Ishikawa (cell line): ENCODE measurements around the gene PIEZO1.

Source experiments
- CEBPB ChIP-seq: IDR thresholded peaks from 2 replicates; pipeline ENCODE4 v1.6.1; 2012
- CREB1 ChIP-seq: IDR thresholded peaks from 2 replicates; pipeline ENCODE4 v1.6.1; 2012; ENCODE audit warnings: low read depth
- EGR1 ChIP-seq: IDR thresholded peaks from 2 replicates; pipeline ENCODE4 v1.6.1; 2012
- EP300 ChIP-seq: IDR thresholded peaks from 2 replicates; pipeline ENCODE4 v1.6.1; 2012; ENCODE audit warnings: borderline replicate concordance
- NFIC ChIP-seq: IDR thresholded peaks from 2 replicates; pipeline ENCODE4 v1.6.1; 2012
- RAD21 ChIP-seq: IDR thresholded peaks from 2 replicates; pipeline ENCODE4 v1.6.1; 2012; ENCODE audit warnings: low read depth
- TCF12 ChIP-seq: IDR thresholded peaks from 2 replicates; pipeline ENCODE4 v1.6.1; 2012; ENCODE audit warnings: low read depth
- TEAD4 ChIP-seq: IDR thresholded peaks from 2 replicates; pipeline ENCODE4 v1.6.1; 2012
- YY1 ChIP-seq: IDR thresholded peaks from 2 replicates; pipeline ENCODE4 v1.6.1; 2012; ENCODE audit warnings: low read depth
- ZBTB7A ChIP-seq: IDR thresholded peaks from 2 replicates; pipeline ENCODE4 v1.6.1; 2012; ENCODE audit warnings: low read depth
- TF ChIP-seq, protein P1 (sequence below): IDR thresholded peaks from 2 replicates; pipeline ENCODE4 v1.6.1; 2012; ENCODE audit warnings: low read depth, mild to moderate bottlenecking
- TF ChIP-seq, protein P2 (sequence below): IDR thresholded peaks from 2 replicates; pipeline ENCODE4 v1.6.1; 2012
- TF ChIP-seq, protein P3 (sequence below): IDR thresholded peaks from 2 replicates; pipeline ENCODE4 v1.6.1; 2012

Gene PIEZO1

DNA sequence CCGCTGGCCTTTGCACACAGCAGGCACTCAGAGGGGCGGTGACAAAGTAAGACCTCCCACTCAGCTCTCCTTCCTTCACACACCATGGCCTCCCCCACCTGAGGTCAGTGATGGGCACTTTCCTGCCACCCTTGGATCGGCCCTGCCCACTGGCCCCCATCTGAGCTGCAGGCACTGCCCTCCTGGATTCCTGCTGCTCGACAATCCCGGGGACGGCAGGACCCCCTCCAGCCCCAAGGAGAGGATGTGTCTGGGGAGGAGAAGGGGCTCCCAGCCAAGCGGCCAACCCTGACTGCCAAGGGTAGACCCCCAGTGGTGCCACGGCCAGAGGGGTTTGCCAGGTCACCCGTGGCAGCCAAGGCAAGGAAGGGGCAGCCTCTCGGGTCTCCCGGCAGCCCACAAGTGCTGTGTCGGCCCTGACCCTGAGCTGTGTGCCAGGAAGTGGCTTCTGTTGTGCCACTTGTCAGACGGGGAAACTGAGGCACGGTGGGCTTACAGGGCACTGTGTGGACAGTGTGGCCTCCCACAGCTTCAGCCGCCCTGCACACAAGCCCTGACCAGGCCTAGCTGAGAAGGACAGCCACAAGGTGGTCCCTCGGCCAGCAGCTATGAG is 22.7 kb downstream of the PIEZO1 start:
- TF ChIP-seq, protein P1, sequence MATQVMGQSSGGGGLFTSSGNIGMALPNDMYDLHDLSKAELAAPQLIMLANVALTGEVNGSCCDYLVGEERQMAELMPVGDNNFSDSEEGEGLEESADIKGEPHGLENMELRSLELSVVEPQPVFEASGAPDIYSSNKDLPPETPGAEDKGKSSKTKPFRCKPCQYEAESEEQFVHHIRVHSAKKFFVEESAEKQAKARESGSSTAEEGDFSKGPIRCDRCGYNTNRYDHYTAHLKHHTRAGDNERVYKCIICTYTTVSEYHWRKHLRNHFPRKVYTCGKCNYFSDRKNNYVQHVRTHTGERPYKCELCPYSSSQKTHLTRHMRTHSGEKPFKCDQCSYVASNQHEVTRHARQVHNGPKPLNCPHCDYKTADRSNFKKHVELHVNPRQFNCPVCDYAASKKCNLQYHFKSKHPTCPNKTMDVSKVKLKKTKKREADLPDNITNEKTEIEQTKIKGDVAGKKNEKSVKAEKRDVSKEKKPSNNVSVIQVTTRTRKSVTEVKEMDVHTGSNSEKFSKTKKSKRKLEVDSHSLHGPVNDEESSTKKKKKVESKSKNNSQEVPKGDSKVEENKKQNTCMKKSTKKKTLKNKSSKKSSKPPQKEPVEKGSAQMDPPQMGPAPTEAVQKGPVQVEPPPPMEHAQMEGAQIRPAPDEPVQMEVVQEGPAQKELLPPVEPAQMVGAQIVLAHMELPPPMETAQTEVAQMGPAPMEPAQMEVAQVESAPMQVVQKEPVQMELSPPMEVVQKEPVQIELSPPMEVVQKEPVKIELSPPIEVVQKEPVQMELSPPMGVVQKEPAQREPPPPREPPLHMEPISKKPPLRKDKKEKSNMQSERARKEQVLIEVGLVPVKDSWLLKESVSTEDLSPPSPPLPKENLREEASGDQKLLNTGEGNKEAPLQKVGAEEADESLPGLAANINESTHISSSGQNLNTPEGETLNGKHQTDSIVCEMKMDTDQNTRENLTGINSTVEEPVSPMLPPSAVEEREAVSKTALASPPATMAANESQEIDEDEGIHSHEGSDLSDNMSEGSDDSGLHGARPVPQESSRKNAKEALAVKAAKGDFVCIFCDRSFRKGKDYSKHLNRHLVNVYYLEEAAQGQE = no peak
- TF ChIP-seq ZBTB7A (peak; percentile 35; the same call in 1 of the 2 replicates), CREB1 (no peak)

DNA sequence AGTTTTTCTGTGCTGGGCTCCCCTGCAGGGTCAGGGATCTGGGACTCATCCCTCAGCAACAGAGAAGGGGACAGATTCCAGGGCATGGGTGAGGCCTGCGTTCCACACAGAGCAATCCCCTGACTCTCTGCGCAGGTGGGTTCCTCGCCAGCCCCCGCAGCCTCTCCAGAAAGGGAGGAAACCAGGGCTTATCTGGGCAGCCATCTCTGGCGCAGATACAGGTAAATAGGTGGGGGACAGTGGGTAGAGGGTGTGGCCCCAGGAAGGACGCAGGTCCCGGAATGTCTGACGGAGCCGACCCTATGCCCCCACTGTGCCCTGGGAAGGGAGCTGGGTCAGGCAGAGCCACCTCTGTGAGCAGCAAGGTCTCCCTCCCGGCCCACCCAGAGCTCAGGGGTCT is 23.2 kb downstream of the PIEZO1 start:
- TF ChIP-seq, protein P2, sequence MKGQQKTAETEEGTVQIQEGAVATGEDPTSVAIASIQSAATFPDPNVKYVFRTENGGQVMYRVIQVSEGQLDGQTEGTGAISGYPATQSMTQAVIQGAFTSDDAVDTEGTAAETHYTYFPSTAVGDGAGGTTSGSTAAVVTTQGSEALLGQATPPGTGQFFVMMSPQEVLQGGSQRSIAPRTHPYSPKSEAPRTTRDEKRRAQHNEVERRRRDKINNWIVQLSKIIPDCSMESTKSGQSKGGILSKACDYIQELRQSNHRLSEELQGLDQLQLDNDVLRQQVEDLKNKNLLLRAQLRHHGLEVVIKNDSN = no peak
- TF ChIP-seq, protein P3, sequence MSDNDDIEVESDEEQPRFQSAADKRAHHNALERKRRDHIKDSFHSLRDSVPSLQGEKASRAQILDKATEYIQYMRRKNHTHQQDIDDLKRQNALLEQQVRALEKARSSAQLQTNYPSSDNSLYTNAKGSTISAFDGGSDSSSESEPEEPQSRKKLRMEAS = no peak
- TF ChIP-seq, protein P1 = no peak
- TF ChIP-seq EP300 (no peak), TEAD4 (no peak), NFIC (no peak), EGR1 (no peak), YY1 (no peak)

DNA sequence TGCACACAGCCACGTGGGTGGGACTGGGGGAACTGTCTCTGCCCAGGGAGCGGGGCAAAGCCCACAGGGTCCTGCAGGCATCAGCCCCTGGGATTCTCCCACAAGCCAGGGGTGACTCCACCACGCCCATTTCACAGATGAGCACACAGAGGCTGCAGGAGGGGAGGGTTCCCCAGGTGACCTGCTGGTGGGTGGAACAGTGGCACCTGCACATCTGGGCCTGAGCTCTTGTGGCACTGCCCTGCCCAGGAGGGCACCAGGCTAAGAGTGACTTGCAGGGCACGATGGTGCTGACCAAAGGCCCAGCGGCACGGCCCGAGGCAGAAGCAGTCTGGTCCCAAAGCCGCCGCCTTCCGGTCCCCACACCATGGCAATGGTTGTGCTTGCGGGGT is 23.9 kb downstream of the PIEZO1 start:
- no peak for TF ChIP-seq NFIC
- TF ChIP-seq TCF12 = 0 out of 2 replicates have a peak, but pooled peaks have one; percentile 7

DNA sequence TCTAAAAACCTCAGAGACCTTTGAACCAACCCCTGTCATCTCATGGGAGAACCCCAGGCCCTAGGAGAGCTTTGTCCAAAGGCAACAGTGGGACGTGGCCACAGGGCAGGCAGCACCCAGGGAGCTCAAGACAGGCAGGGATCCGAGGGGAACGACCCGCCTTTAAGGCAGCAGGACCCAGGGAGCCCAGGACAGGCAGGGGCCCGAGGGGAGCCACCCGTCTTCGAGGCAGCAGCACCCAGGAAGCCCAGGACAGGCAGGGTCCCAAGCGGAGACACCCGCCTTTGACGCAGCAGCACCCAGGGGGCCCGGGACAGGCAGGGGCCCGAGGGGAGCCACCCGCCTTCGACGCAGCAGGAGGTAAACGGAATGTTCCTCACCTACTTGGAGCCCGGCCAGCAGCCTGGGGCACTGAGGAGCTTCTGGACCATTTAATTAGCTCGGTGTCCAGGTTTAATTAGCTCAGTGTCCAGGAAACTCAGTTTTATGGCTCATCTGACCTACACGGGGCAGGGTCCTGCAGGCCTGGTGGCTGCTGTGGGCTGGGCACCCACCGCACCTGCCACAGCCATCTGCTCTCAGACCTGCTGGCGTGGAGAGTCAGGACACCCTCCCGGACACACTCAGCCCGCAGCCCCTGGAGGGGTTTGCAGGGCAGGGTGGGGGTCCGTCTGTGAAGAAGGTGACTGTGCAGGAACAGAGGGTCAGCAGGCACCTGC is 24.4 kb downstream of the PIEZO1 start:
- TF ChIP-seq, protein P2 = no peak
- peak; percentile 53 for TF ChIP-seq TCF12
- TF ChIP-seq TEAD4 = peak; percentile 58
- TF ChIP-seq CEBPB = no peak
- no peak for TF ChIP-seq RAD21
- TF ChIP-seq EP300 = peak; percentile 57
- peak; percentile 91 for TF ChIP-seq NFIC
- TF ChIP-seq, protein P3 = peak; percentile 27; the same call in 1 of the 2 replicates

DNA sequence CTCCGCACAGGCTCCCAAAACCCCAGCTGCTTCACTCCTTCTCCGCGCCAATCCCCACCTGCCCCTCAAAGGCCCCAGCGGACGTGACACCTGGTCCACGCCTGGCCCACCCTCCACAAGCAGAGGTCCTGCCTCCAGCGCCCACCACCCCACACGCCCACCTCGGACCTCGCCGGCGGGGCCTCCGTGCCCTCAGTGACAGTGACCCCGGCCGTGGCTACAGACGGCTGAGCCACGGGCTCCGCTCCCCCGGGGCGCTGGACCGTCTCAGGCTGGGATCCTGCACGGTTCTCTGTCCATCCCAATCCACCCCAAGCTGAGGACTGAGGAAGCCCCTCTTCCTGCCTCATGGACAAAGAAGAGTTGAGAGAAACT is 25.1 kb downstream of the PIEZO1 start:
- TF ChIP-seq NFIC (no peak), CEBPB (no peak)
- TF ChIP-seq, protein P1 = peak; percentile 68
